Mucosa of descending colon (tissue), 3 donors: ENCODE measurements around the gene SHMT2. TPM values are rescaled to one million over a fixed set of nuclear protein-coding genes. Genes with fewer than 3 reads are reported as not detected.

Experiments
- ATAC-seq: fragments of 200-7000 bp; cut with Tn5 transposase; one replicate; pipeline ENCODE4 v1.9.1; 2020; ENCODE audit warnings: mild to moderate bottlenecking, moderate library complexity
- DNase-seq, 3 donors: peaks; one replicate each; pipeline ENCODE4 v3.0.0-alpha.2; 2020
- H3K36me3 ChIP-seq: fragments of 200-600 bp; one replicate; pipeline ENCODE4 v1.8.0; 2021; ENCODE audit warnings: low read depth, mild to moderate bottlenecking
- H3K4me1 ChIP-seq: fragments of 200-600 bp; one replicate; pipeline ENCODE4 v1.8.0; 2021; ENCODE audit warnings: low read depth, mild to moderate bottlenecking
- H3K4me3 ChIP-seq: fragments of 200-600 bp; one replicate; pipeline ENCODE4 v1.8.0; 2021; ENCODE audit warnings: mild to moderate bottlenecking
- H3K9me3 ChIP-seq: fragments of 200-600 bp; one replicate; pipeline ENCODE4 v1.8.0; 2021; ENCODE audit warnings: mild to moderate bottlenecking
- CTCF ChIP-seq: fragments of 200-600 bp; IDR thresholded peaks from one replicate; pipeline ENCODE4 v1.8.0; 2022; ENCODE audit warnings: antibody characterized with exemption, mild to moderate bottlenecking
- intact Hi-C, 2 donors: fragments of 100-400 bp; cut with DNase I in 1 of 2; cut with micrococcal nuclease in 1 of 2; formaldehyde crosslinking; loops; one replicate each; pipeline versions ENCODE4 v1.11.0 to v1.11.1; 2022; cut with DNase I, micrococcal nuclease
- total RNA-seq, 3 donors: library from RNA; stranded (reverse); fragmentation: NEBNext Ultra II Directional in 2 of 3; extraction: Animal tissue kit (Norgen Biotek cat#: 25700) in 2 of 3; gene quantifications; one replicate each; pipeline versions ENCODE4 v1.2.1 to v1.2.4, GENCODE V29; 2021 to 2023
- donor health status: DM: no; HTN: no; CAD: no; lungs with moderate emphysema.
- donor health status: DM: no; HTN: no; CAD: no.
- donor health status: DM: no; HTN: yes; CAD: no.

Gene SHMT2
- total RNA-seq, 3 donors from 2014 or later: 34.7 to 67.4 (median 40.9) TPM

GRCh38 chr12:57207731-57208630, 21.5 kb upstream of the SHMT2 start:
- DNase-seq (peak in 1 of 3 donors; percentile 50), ATAC-seq (no peak)
- no peaks in the 10 kb centered on the region for H3K4me1 ChIP-seq
- no peaks in the 10 kb centered on the region for H3K36me3 ChIP-seq
- intact Hi-C loops: no loop called here
- no peaks in the 10 kb centered on the region for H3K9me3 ChIP-seq
- H3K4me3 ChIP-seq: no peak overlapping the region
- no peak for TF ChIP-seq CTCF

GRCh38 chr12:57208631-57209282, 20.8 kb upstream of the SHMT2 start:
- H3K36me3 ChIP-seq: no peaks in the 10 kb centered on the region
- intact Hi-C loops: no loop called here
- H3K4me3 ChIP-seq: no peak overlapping the region
- H3K9me3 ChIP-seq: no peaks in the 10 kb centered on the region
- H3K4me1 ChIP-seq: peaks cover 2% of the 10 kb centered on the region
- peak in 1 of 3 donors; percentile 48 for DNase-seq
- no peak for TF ChIP-seq CTCF
- ATAC-seq: no peak

- no peak overlapping the region for H3K4me3 ChIP-seq
- ATAC-seq (no peak), DNase-seq (peak in 1 of 3 donors; percentile 44)
- H3K9me3 ChIP-seq: no peaks in the 10 kb centered on the region
- H3K4me1 ChIP-seq: peaks cover 3% of the 10 kb centered on the region
- intact Hi-C loops: no loop called here
- no peaks in the 10 kb centered on the region for H3K36me3 ChIP-seq
- no peak for TF ChIP-seq CTCF
These were observed 19.6 kb upstream of the SHMT2 start for GRCh38 chr12:57209916-57210315.

- Histone ChIP-seq H3K4me3 (no peak overlapping the region), H3K4me1 (peaks cover 3% of the 10 kb centered on the region), H3K9me3 (no peaks in the 10 kb centered on the region), H3K36me3 (no peaks in the 10 kb centered on the region)
- intact Hi-C loops: no loop called here
- DNase-seq (no peak), ATAC-seq (no peak)
- TF ChIP-seq CTCF: no peak
These were observed 19.1 kb upstream of the SHMT2 start for GRCh38 chr12:57210461-57210860.

- H3K4me1 ChIP-seq: peaks cover 8% of the 10 kb centered on the region
- DNase-seq (no peak), ATAC-seq (no peak)
- TF ChIP-seq CTCF: no peak
- intact Hi-C loops: no loop called here
- H3K9me3 ChIP-seq: no peaks in the 10 kb centered on the region
- no peaks in the 10 kb centered on the region for H3K36me3 ChIP-seq
- H3K4me3 ChIP-seq: no peak overlapping the region
These were observed 18.4 kb upstream of the SHMT2 start for GRCh38 chr12:57210926-57211692.
